Islet of Langerhans (tissue), 1 donor: ENCODE data around the gene ANKRD65.
"Not testable (repeated sequence)": the region's sequence is repeated elsewhere in the genome, so short reads cannot be mapped to it uniquely, and the experiment has no call there.

Source experiments
- FAIRE-seq: peaks from one replicate; lab custom pipeline; 2011; peaks lifted over from hg19 to GRCh38; lab: Jason Lieb, UNC

Gene ANKRD65

GRCh38 chr1:1415751-1416150 lies 5.3 kb downstream of the ANKRD65 start:
- no peak for FAIRE-seq

DNA sequence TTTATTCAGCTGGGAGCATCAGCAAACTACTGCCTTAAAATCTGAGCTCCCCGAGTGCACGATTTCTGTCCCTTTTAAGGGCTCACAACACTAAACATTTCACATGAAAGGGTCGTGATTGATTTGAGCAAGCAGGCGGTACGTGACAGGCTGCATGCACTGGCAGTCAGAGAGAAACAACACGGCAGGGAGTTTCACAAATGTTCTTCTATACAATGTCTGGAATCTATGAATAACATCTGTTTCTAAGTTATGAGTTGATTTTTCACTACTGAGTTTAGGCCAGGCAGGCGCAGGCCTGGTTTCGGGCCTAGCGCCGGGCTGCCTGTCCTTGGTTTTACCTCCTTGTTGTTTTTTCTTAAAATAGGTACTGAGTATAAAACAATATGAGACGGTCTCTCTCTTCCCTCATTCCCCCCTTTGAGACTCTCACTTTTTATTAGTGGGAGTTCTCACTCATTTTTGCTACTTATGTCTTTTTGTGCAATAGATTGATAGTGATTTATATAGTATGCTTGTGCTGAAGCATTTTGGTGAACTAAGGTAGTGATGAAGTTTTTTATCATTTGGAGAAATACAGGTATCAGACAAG lies 8.7 kb downstream of the ANKRD65 start:
- FAIRE-seq: not testable (repeated sequence)

DNA sequence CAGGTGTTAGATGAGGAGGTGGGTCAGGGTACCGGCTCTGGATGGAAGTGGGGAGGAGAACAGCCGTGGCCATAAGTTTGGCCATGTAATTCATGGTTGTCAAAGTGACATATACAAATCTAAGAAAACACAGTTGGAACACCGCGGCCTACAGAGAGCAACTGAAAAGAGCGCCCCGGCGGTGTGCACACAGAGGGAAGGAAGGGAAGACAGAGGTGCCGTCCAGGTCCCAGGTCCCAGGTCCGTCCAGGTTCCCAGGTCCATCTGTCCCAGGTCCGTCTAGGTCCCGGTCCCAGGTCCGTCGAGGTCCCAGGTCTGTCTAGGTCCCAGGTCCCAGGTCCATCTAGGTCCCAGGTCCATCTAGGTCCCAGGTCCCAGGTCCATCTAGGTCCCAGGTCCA lies 9.4 kb downstream of the ANKRD65 start:
- no peak for FAIRE-seq

- not testable (repeated sequence) for FAIRE-seq
Measured at GRCh38 chr1:1410238-1410637, 10.8 kb downstream of the ANKRD65 start.

- no peak for FAIRE-seq
Measured at GRCh38 chr1:1407636-1408318, 13.3 kb downstream of the ANKRD65 start.

GRCh38 chr1:1406821-1407635 lies 14.0 kb downstream of the ANKRD65 start, which contains the start of gene MRPL20:
Gene MRPL20, minus strand, starts transcription at chr1:1407293. Its CDS starts 76 bp downstream, at chr1:1407217.
- FAIRE-seq: no peak

DNA sequence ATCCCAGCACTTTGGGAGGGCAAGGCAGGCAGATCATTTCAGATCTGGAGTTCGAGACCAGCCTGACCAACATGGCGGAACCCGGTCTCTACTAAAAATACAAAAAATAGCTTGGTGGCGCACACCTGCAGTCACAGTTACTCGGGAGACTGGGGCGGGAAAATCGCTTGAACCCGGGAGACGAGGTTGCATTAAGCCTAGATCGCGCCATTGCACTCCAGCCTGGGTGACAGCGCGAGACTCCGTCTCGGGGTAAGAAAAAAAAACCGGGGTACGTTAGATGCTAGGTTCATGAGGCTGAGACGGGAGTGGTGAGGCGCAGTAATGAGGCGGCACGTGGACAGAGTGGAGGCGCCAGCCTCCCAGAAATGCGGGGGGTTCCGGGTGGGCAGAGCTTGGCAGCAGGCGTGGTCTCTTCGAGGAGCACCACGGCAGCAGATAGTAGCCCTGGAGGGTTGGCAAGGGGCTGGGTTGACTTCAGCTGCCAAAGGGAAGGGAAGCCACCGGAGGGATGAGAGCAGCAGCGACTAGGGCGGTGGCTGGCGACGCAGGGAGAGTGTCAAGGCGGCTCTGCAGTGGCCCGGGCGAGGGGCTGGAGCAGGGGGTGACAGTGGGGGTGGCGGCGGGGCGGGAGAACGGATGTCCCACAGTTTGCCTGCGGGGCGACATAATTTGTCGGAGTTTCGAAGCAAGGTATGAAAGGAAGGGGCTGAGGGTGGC lies 14.8 kb downstream of the ANKRD65 start:
- no peak for FAIRE-seq

- no peak for FAIRE-seq
Measured at GRCh38 chr1:1403653-1404052, 17.4 kb downstream of the ANKRD65 start.

GRCh38 chr1:1402901-1403392 lies 18.1 kb downstream of the ANKRD65 start:
- FAIRE-seq: not testable (repeated sequence)

- no peak for FAIRE-seq
Measured at GRCh38 chr1:1402072-1402900, 18.8 kb downstream of the ANKRD65 start.

GRCh38 chr1:1401457-1402010 lies 19.5 kb downstream of the ANKRD65 start:
- no peak for FAIRE-seq

GRCh38 chr1:1400576-1401456 lies 20.3 kb downstream of the ANKRD65 start:
- FAIRE-seq: no peak

- no peak for FAIRE-seq
Measured at GRCh38 chr1:1399872-1400575, 21.1 kb downstream of the ANKRD65 start.

- no peak for FAIRE-seq
Measured at GRCh38 chr1:1399187-1399871, 21.7 kb downstream of the ANKRD65 start, which contains the start of gene CCNL2. Gene CCNL2, minus strand, starts transcription at chr1:1399335. Its CDS starts 29 bp downstream, at chr1:1399306.

DNA sequence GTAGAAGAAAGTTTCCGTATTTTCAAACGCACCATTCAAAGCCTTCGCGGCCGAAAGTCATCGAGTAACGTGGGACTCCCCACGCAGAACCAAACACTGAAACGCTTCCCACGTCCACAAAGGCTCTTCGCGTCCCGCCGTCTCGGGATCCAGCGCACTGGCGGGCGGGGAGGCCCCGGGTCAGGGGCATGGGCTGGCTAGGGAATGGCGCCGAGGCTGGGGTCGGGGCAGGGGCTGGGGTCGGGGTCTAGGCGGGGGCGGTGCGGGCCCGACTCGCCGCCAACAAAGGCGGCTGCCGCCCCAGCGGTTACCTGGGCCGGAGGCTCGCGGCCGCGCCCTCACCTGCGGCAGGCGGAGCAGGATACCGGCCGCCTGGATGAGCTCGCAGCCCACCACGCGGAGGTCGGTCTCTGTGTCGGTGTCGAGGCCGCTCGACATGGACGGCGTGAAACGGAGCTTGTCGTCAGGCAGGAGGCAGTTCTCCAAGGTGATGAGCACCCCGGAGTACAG lies 22.3 kb downstream of the ANKRD65 start:
- FAIRE-seq: no peak

GRCh38 chr1:1397839-1398523 lies 23.1 kb downstream of the ANKRD65 start:
- FAIRE-seq: no peak

DNA sequence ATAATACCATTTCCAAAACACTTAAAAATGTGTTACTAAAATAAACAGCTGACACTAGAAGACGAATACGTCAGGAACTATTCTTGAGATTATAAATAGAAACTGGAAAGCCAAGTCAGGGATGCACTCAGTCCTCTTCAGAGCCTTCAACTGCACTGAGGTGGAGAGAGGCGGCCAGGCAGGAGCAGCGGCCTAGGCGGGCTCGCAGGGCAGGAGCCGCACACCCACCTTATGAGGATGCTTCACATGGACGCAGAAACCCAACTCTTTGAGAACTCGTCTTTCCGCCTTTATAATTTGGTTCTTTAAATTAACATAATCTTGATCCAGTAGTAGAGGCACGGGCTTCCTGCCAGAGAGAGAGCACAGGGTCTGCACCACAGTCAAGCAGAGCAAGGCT lies 25.9 kb downstream of the ANKRD65 start:
- FAIRE-seq: no peak

GRCh38 chr1:1394116-1394515 lies 27.0 kb downstream of the ANKRD65 start:
- FAIRE-seq: no peak
